ENCODE results near the gene YY1AP1.
"Not testable (repeated sequence)": the region's sequence is repeated elsewhere in the genome, so short reads cannot be mapped to it uniquely, and the experiment has no call there.

Gene YY1AP1

GRCh38 chr1:155688324-155689080 lies at the start of gene YY1AP1:
TSS of gene YY1AP1 (minus strand) at chr1:155688774. CDS start at chr1:155680436, 8,338 bp downstream.
- DNase-seq: peak; percentile 89

- no peak for DNase-seq
Measured at GRCh38 chr1:155729031-155729898, 40.7 kb upstream of the YY1AP1 start.

GRCh38 chr1:155725142-155725541 lies 36.6 kb upstream of the YY1AP1 start:
- DNase-seq: no peak

- DNase-seq: no peak
Measured at GRCh38 chr1:155719703-155720102, 31.1 kb upstream of the YY1AP1 start.

- not testable (repeated sequence) for DNase-seq
Measured at GRCh38 chr1:155718524-155719115, 30.0 kb upstream of the YY1AP1 start.

GRCh38 chr1:155717041-155717440 lies 28.5 kb upstream of the YY1AP1 start:
- DNase-seq: no peak

GRCh38 chr1:155715777-155716176 lies 27.2 kb upstream of the YY1AP1 start:
- DNase-seq: no peak

GRCh38 chr1:155715056-155715455 lies 26.5 kb upstream of the YY1AP1 start:
- DNase-seq: not testable (repeated sequence)

GRCh38 chr1:155713075-155713474 lies 24.5 kb upstream of the YY1AP1 start:
- no peak for DNase-seq

GRCh38 chr1:155712636-155713035 lies 24.1 kb upstream of the YY1AP1 start:
- not testable (repeated sequence) for DNase-seq

- DNase-seq: not testable (repeated sequence)
Measured at GRCh38 chr1:155711457-155711856, 22.9 kb upstream of the YY1AP1 start.

GRCh38 chr1:155709391-155709790 lies 20.8 kb upstream of the YY1AP1 start:
- no peak for DNase-seq

- DNase-seq: no peak
Measured at GRCh38 chr1:155706139-155706538, 17.6 kb upstream of the YY1AP1 start.

GRCh38 chr1:155704414-155704813 lies 15.8 kb upstream of the YY1AP1 start:
- not testable (repeated sequence) for DNase-seq

- no peak for DNase-seq
Measured at GRCh38 chr1:155703216-155703615, 14.6 kb upstream of the YY1AP1 start.

GRCh38 chr1:155701675-155702074 lies 13.1 kb upstream of the YY1AP1 start:
- not testable (repeated sequence) for DNase-seq

GRCh38 chr1:155699062-155699461 lies 10.5 kb upstream of the YY1AP1 start:
- DNase-seq: not testable (repeated sequence)

- DNase-seq: no peak
Measured at GRCh38 chr1:155698382-155699038, 9.9 kb upstream of the YY1AP1 start.

GRCh38 chr1:155697616-155698015 lies 9.0 kb upstream of the YY1AP1 start:
- not testable (repeated sequence) for DNase-seq

GRCh38 chr1:155697046-155697445 lies 8.5 kb upstream of the YY1AP1 start:
- DNase-seq: no peak

GRCh38 chr1:155696524-155696923 lies 8.0 kb upstream of the YY1AP1 start:
- DNase-seq: no peak

- no peak for DNase-seq
Measured at GRCh38 chr1:155695608-155696007, 7.0 kb upstream of the YY1AP1 start.

GRCh38 chr1:155695072-155695471 lies 6.5 kb upstream of the YY1AP1 start:
- no peak for DNase-seq

Measured in stimulated activated CD4-positive, alpha-beta T cell treated with anti-CD3 and anti-CD28 coated beads, Interleukin-1b, Interleukin-23, amount 100 ng/mL, for 48 hours (primary cell).